ENCODE results near the gene IFNL2.

IFNL2 gene

DNA sequence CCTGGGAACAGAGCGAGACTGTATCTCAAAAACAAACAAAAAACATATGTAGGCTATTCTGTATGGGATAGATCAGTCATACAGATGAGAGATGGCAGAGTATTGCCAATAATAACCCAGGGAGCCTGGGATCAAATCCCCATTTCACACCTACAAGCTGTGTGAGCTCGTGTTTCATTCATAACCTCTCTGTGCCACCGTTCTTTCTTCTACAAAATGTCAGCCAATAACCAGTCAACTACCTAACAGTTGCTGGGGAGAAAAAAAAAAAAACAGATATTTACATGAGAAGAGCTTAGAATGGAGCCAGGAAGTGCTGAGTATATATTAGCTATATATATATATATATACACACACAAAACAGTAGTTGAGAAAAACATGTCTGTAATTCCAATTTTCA is 6.5 kb upstream of the IFNL2 start:
- Histone ChIP-seq H3K4me2 (ENCODE audit: low read length) (no peak overlapping the region), H3K9me2 (ENCODE audit: low read depth, low read length) (no peaks in the 10 kb centered on the region), H3K27ac (ENCODE audit: low read depth, low read length, poor library complexity, severe bottlenecking) (no peak overlapping the region), H4K20me1 (ENCODE audit: insufficient read depth, low read length) (no peaks in the 10 kb centered on the region), H2AFZ (ENCODE audit: low read length) (no peak overlapping the region), H3K9me3 (ENCODE audit: low read length) (no peaks in the 10 kb centered on the region), H3F3A (ENCODE audit: insufficient read depth, low read length) (no peaks in the 10 kb centered on the region), H3K9ac (ENCODE audit: low read length) (no peak overlapping the region), H3K27me3 (ENCODE audit: insufficient read depth, low read length) (no peaks in the 10 kb centered on the region), H3K4me3 (ENCODE audit: low read depth, low read length, poor library complexity, severe bottlenecking) (no peak overlapping the region), H3K79me2 (ENCODE audit: insufficient read depth, low read length) (no peaks in the 10 kb centered on the region), H3K36me3 (ENCODE audit: insufficient read depth, low read length) (no peaks in the 10 kb centered on the region), H3K4me1 (ENCODE audit: insufficient read depth, low read length, severe bottlenecking) (no peaks in the 10 kb centered on the region)
- TF ChIP-seq EZH2 (IDR thresholded peaks at IDR 0.05; ENCODE audit: borderline replicate concordance, low read length) (no peak), CTCF (IDR thresholded peaks at IDR 0.05; ENCODE audit: low read length) (no peak)

DNA sequence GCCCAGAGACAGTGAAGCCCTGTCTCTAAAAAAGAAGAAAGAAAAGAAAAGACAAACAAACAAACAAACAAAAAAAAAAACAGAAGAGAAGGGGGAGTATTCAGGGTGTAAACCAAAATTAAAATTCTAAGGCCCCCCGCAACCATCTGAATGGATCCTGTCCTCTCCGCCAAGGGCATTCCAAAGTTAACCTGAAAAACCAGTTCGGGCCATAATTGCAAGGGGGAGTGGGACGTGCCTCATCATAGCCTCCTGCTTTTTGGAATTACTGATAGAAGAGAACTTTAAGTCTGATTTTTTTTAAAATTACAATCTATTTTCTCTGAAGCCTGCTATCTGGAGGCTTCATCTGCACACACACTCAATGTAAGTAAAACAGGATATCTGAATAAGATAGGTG is 5.7 kb upstream of the IFNL2 start:
- Histone ChIP-seq H4K20me1 (ENCODE audit: insufficient read depth, low read length) (no peaks in the 10 kb centered on the region), H3K4me3 (ENCODE audit: low read depth, low read length, poor library complexity, severe bottlenecking) (no peak overlapping the region), H3K27ac (ENCODE audit: low read depth, low read length, poor library complexity, severe bottlenecking) (no peak overlapping the region), H3F3A (ENCODE audit: insufficient read depth, low read length) (no peaks in the 10 kb centered on the region), H3K27me3 (ENCODE audit: insufficient read depth, low read length) (no peaks in the 10 kb centered on the region), H3K4me1 (ENCODE audit: insufficient read depth, low read length, severe bottlenecking) (no peaks in the 10 kb centered on the region), H3K9me3 (ENCODE audit: low read length) (no peaks in the 10 kb centered on the region), H3K9me2 (ENCODE audit: low read depth, low read length) (no peaks in the 10 kb centered on the region), H2AFZ (ENCODE audit: low read length) (no peak overlapping the region), H3K9ac (ENCODE audit: low read length) (no peak overlapping the region), H3K4me2 (ENCODE audit: low read length) (no peak overlapping the region), H3K79me2 (ENCODE audit: insufficient read depth, low read length) (no peaks in the 10 kb centered on the region), H3K36me3 (ENCODE audit: insufficient read depth, low read length) (no peaks in the 10 kb centered on the region)
- TF ChIP-seq EZH2 (IDR thresholded peaks at IDR 0.05; ENCODE audit: borderline replicate concordance, low read length) (no peak), CTCF (IDR thresholded peaks at IDR 0.05; ENCODE audit: low read length) (no peak)

DNA sequence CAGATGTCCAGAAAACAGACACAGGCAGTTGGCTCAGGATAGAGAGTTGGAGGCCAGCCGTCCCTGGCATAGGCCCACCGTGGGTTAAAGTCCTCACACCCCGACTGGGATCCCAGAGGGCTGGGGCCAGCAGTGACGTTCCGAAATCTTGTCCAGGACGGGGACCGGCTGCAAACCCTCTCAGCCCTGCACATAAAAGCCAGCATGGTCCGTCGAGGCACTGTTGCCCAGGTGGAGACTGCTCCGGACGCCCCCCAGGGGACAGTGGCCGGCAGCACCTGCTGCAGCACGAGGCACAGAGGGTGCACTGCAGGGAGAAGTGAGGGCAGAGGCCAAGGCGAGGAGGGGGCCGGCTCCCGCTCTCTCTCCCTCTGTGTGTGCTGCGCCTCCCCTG is 4.3 kb upstream of the IFNL2 start:
- Histone ChIP-seq H3K4me1 (ENCODE audit: insufficient read depth, low read length, severe bottlenecking) (no peaks in the 10 kb centered on the region), H3K27me3 (ENCODE audit: insufficient read depth, low read length) (no peaks in the 10 kb centered on the region), H2AFZ (ENCODE audit: low read length) (no peak overlapping the region), H3K9me3 (ENCODE audit: low read length) (no peaks in the 10 kb centered on the region), H3F3A (ENCODE audit: insufficient read depth, low read length) (no peaks in the 10 kb centered on the region), H3K4me2 (ENCODE audit: low read length) (no peak overlapping the region), H3K27ac (ENCODE audit: low read depth, low read length, poor library complexity, severe bottlenecking) (no peak overlapping the region), H3K9me2 (ENCODE audit: low read depth, low read length) (no peaks in the 10 kb centered on the region), H3K36me3 (ENCODE audit: insufficient read depth, low read length) (no peaks in the 10 kb centered on the region), H3K4me3 (ENCODE audit: low read depth, low read length, poor library complexity, severe bottlenecking) (no peak overlapping the region), H4K20me1 (ENCODE audit: insufficient read depth, low read length) (no peaks in the 10 kb centered on the region), H3K79me2 (ENCODE audit: insufficient read depth, low read length) (no peaks in the 10 kb centered on the region), H3K9ac (ENCODE audit: low read length) (no peak overlapping the region)
- TF ChIP-seq CTCF (IDR thresholded peaks at IDR 0.05; ENCODE audit: low read length): no peak
- TF ChIP-seq EZH2 (IDR thresholded peaks at IDR 0.05; ENCODE audit: borderline replicate concordance, low read length): no peak
